Measurements from ENCODE around the gene CSNK2A1. TPM values are rescaled to one million over a fixed set of nuclear protein-coding genes. Genes with fewer than 3 reads are reported as not detected.

The CSNK2A1 gene
- total RNA-seq (2013): 87.4 TPM
- polyA plus RNA-seq (10 to 100 TPM; 31.7 to 55.5 (median 35.2) TPM), polyA minus RNA-seq (33.1 and 60.7 TPM in 2 replicates), total RNA-seq (46.2 to 114 (median 65.7) reads per million in 11 experiments)

DNA sequence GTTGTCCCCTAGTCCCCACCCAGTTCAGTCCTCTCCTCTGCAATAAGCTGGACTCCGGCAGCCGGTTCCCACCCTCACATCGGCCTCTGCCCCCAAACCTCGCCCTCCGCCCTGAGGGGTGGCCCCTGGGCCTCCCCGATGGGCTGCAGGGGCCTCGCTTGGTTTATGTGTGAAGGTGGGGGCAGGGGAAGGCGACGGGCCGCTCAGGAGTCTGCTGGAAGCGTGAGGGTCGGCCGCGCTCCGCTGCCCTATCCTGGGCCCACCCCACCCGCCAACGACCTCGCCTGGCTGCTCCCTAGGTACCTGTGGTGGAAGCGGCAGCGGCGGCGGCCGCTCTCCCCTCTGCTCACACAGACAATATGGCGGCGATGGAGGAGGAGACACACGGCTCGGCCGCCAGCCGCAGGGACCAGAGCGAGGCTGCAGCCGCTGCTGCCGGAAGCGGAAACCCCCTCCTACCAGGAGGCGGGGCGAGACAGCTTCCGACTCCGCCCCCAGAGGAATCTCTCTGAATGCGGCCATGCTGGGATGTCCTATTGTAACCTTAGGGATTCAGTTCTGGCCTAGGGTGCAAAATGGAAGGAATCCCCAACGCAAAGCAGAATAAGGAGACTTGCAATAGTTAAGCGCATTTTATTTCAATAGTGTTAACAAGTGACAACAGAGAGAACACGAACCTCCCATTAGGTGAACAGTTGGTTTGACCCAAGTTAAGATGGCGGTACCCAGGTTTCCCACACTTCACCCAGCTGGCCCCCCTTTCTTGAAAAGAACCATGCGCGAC, at the start of gene CSNK2A1:
CSNK2A1 (minus strand) TSS at position 422 of the 784 bp plus-strand sequence. CDS start 35,239 bp downstream, outside the sequence.
- Mint-ChIP-seq H3K4me3 (peak within 1 kb of the TSS; percentile 86 to 92), H3K4me1 (peaks cover 45% of the 10 kb centered on the region), H3K27ac (peak within 1 kb of the TSS; percentile 55 to 98 (median 97)), H3K9me3 (peaks cover 0 to 12% (median 4%) of the 10 kb centered on the region in 7 donors), H3K27me3 (ENCODE audit: low read depth in 3 of 3) (peaks cover 4 to 8% (median 5%) of the 10 kb centered on the region in 3 donors), H3K36me3 (peaks cover 3 to 14% of the 10 kb centered on the region in 2 donors)
- peak within 1 kb of the TSS; percentile 94 for H3K4me2 ChIP-seq (replicated peaks; ENCODE audit: extremely low read depth, low read length, poor library complexity, severe bottlenecking)
- no peaks in the 10 kb centered on the region for H3K36me3 ChIP-seq (replicated peaks in 1 of 2; ENCODE audit: control insufficient read depth in 1 of 2, insufficient read depth in 2 of 2, low read length in 2 of 2)
- peak within 1 kb of the TSS; percentile 91 for H3K9ac ChIP-seq (ENCODE audit: insufficient read depth, low read length, poor library complexity, severe bottlenecking)
- H2AFZ ChIP-seq (ENCODE audit: insufficient read depth, low read depth, low read length, poor library complexity, severe bottlenecking): peak within 1 kb of the TSS; percentile 98
- 0% methylated on average over 32 of the region's 44 CpGs for WGBS (ENCODE audit: insufficient coverage)
- intact Hi-C loops (cut with micrococcal nuclease): loop anchor here (5.0 to 10.0 kb wide), 2 partner anchors 109 to 571 kb away; partner anchors contain the start of genes PSMF1 (in 1 of the 2) and SRXN1 (in 1 of the 2)
- TF ChIP-seq, protein P1, sequence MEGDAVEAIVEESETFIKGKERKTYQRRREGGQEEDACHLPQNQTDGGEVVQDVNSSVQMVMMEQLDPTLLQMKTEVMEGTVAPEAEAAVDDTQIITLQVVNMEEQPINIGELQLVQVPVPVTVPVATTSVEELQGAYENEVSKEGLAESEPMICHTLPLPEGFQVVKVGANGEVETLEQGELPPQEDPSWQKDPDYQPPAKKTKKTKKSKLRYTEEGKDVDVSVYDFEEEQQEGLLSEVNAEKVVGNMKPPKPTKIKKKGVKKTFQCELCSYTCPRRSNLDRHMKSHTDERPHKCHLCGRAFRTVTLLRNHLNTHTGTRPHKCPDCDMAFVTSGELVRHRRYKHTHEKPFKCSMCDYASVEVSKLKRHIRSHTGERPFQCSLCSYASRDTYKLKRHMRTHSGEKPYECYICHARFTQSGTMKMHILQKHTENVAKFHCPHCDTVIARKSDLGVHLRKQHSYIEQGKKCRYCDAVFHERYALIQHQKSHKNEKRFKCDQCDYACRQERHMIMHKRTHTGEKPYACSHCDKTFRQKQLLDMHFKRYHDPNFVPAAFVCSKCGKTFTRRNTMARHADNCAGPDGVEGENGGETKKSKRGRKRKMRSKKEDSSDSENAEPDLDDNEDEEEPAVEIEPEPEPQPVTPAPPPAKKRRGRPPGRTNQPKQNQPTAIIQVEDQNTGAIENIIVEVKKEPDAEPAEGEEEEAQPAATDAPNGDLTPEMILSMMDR (IDR thresholded peaks at IDR 0.05): no peak
- DNase-seq: peak; percentile 92 to 96 (median 95)
- H3K27me3 ChIP-seq (ENCODE audit: control insufficient read depth in 2 of 2, insufficient read depth in 2 of 2, low read length in 2 of 2): peaks cover 0 to 5% of the 10 kb centered on the region in 2 donors
- H3K4me3 ChIP-seq (replicated peaks in 1 of 3; ENCODE audit: low read depth in 2 of 3, low read length in 3 of 3): peak within 1 kb of the TSS; percentile 86 to 98 (median 97)
- H3K9me3 ChIP-seq (replicated peaks in 1 of 2; ENCODE audit: control insufficient read depth in 1 of 2, insufficient read depth in 1 of 2, low read length in 2 of 2): no peaks in the 10 kb centered on the region
- H3K4me1 ChIP-seq (ENCODE audit: control insufficient read depth in 1 of 2, insufficient read depth in 2 of 2, low read length in 2 of 2): peaks cover 19 to 48% of the 10 kb centered on the region in 2 donors
- H3K79me2 ChIP-seq (ENCODE audit: insufficient read depth, low read length): peaks cover 50% of the 10 kb centered on the region
- peak within 1 kb of the TSS; percentile 75 to 94 for H3K27ac ChIP-seq (ENCODE audit: low read depth in 1 of 2, low read length in 2 of 2)
- peaks cover 42% of the 10 kb centered on the region for H4K20me1 ChIP-seq (ENCODE audit: insufficient read depth, low read length)

DNA sequence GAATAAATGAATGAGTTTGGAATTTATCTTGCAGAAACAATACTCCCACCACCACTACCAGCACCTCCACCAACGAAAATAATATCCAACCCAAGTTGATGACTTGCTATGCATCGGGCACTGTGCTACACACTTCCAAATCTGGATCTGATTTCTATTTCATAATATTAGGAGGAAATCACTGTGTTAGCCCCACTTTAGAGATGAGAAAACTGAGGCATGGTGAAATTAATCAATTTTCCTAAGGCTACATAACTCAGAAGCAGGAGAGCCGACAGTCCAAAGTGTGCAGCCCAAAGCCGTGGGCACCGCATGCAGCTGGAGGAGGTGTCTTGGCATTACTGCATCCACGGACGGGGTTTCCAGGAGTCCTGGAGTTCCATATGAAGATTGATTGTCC, 48.9 kb upstream of the CSNK2A1 start:
- H4K20me1 ChIP-seq (ENCODE audit: insufficient read depth, low read length): no peaks in the 10 kb centered on the region
- H2AFZ ChIP-seq (ENCODE audit: insufficient read depth, low read depth, low read length, poor library complexity, severe bottlenecking): no peak overlapping the region
- Mint-ChIP-seq H3K27me3 (ENCODE audit: low read depth in 3 of 3) (peaks cover 2 to 17% (median 8%) of the 10 kb centered on the region in 3 donors), H3K4me1 (peaks cover 1% of the 10 kb centered on the region), H3K36me3 (no peaks in the 10 kb centered on the region), H3K9me3 (no peaks in the 10 kb centered on the region), H3K27ac (no peak overlapping the region), H3K4me3 (no peak overlapping the region)
- H3K27ac ChIP-seq (ENCODE audit: low read depth in 1 of 2, low read length in 2 of 2): no peak overlapping the region
- TF ChIP-seq, protein P1 (IDR thresholded peaks at IDR 0.05): no peak
- DNase-seq: no peak
- no peaks in the 10 kb centered on the region for H3K4me1 ChIP-seq (ENCODE audit: control insufficient read depth in 1 of 2, insufficient read depth in 2 of 2, low read length in 2 of 2)
- H3K36me3 ChIP-seq (replicated peaks in 1 of 2; ENCODE audit: control insufficient read depth in 1 of 2, insufficient read depth in 2 of 2, low read length in 2 of 2): no peaks in the 10 kb centered on the region
- no peak overlapping the region for H3K4me2 ChIP-seq (replicated peaks; ENCODE audit: extremely low read depth, low read length, poor library complexity, severe bottlenecking)
- no peaks in the 10 kb centered on the region for H3K9me3 ChIP-seq (replicated peaks in 1 of 2; ENCODE audit: control insufficient read depth in 1 of 2, insufficient read depth in 1 of 2, low read length in 2 of 2)
- intact Hi-C loops (cut with micrococcal nuclease): no loop called here
- H3K9ac ChIP-seq (ENCODE audit: insufficient read depth, low read length, poor library complexity, severe bottlenecking): no peak overlapping the region
- H3K27me3 ChIP-seq (ENCODE audit: control insufficient read depth in 2 of 2, insufficient read depth in 2 of 2, low read length in 2 of 2): no peaks in the 10 kb centered on the region
- no peak overlapping the region for H3K4me3 ChIP-seq (replicated peaks in 1 of 3; ENCODE audit: low read depth in 2 of 3, low read length in 3 of 3)
- no peaks in the 10 kb centered on the region for H3K79me2 ChIP-seq (ENCODE audit: insufficient read depth, low read length)
- 96% methylated on average over 3 of the region's 7 CpGs for WGBS (ENCODE audit: insufficient coverage)
